Limb (tissue), 2 donors: ENCODE results near the gene AGFG2.
"Not testable (repeated sequence)": the region's sequence is repeated elsewhere in the genome, so short reads cannot be mapped to it uniquely, and the experiment has no call there.

ENCODE experiments used
- DNase-seq, 2 donors: peaks; one replicate each; pipeline ENCODE4 v3.0.0-alpha.2; 2016; ENCODE audit errors: extremely low spot score in 2 of 2

Gene AGFG2, protein sequence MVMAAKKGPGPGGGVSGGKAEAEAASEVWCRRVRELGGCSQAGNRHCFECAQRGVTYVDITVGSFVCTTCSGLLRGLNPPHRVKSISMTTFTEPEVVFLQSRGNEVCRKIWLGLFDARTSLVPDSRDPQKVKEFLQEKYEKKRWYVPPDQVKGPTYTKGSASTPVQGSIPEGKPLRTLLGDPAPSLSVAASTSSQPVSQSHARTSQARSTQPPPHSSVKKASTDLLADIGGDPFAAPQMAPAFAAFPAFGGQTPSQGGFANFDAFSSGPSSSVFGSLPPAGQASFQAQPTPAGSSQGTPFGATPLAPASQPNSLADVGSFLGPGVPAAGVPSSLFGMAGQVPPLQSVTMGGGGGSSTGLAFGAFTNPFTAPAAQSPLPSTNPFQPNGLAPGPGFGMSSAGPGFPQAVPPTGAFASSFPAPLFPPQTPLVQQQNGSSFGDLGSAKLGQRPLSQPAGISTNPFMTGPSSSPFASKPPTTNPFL

DNA sequence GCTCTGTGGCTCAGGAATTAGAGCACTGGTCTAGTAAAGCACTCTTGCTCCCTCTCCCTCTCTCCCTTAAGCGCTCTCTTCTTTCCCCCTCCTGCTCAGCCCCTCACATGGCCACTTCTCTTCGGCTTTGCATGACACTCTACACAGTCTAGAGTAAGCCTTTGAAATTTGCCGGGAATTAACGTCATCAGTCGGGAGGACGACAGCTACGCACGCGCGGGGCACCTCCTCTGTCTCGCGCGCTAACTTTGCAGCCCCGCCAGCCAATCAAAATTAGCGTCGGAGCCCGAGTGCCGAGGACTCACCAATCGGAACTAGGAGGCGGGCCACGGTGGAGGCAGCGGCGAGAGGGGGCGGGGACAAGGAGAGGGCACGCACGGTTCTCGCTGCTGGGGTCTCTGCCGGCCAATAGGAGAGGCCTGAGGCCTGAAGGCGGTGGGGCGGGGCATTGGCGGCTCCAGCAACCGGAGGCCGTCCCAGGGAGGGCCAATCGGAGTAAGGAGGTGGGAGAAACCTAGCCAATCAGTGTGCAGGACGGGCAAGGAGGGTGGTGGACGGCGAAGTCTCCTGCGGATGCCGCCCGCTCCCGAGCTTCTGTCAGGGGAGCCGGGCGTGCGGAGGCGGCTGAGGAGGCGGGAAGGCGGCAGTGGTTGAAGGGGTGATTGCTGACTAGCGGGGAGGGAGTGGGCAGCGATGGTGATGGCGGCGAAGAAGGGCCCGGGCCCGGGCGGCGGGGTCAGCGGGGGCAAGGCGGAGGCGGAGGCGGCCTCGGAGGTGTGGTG lies at the start of gene AGFG2:
AGFG2 (plus strand) TSS at position 550 of the 782 bp plus-strand sequence; CDS start at position 694, 144 bp downstream.
- DNase-seq, result peak; percentile 100

DNA sequence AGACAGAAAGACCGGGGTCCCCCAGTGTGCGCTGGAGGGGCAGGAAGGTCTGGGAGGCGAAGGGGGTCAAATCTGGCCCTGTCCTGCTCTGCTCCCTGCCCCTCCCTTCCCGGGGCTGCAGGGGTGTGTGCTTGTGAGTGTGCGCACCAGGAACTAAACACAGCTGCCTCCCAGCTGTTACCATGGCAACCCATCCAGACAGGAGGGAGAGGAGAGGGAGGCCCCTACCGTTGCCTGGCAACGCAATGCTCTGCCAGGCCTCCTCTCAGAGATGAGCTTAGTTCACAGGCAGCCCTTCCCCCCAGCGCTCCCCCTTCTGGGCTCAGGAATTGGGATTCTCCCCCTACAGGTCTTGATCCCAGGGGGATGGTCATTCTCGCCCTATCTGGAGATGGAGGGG lies 49.2 kb upstream of the AGFG2 start:
- peak; percentile 92 to 97 for DNase-seq

DNA sequence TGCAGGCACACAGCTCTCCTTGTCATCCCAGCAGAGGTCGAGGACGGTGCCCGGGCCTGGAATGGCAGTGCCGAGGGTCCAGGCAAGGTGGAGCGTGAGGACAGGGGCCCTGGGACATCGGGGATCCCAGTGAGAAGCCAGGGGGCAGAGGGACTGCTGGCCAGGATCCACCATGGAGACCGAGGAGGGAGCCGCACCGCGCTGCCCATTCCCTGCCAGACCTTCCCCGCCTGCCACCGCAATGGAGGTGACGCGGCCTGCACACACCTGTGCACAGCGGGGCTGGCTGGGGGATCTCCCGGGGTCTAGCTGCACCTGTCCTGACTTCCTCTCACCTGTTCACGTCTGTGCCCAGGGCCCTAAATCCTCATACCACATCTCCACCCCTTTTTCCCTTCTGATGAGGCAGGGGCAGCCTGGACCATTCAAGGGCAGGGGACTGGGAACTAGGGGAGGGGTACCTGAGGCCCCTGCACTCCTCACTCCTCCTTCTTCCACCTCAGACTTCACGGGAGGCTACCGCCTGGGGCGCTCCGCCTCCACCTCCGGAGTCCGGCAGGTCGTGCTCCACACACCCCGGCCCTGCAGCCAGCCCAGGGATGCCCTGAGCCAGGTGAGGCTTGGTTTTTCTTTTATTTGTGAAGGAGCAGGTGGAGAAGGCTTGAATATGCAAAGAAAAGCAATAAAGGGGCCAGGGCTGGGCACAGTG lies 48.4 kb upstream of the AGFG2 start:
- DNase-seq, result no peak

DNA sequence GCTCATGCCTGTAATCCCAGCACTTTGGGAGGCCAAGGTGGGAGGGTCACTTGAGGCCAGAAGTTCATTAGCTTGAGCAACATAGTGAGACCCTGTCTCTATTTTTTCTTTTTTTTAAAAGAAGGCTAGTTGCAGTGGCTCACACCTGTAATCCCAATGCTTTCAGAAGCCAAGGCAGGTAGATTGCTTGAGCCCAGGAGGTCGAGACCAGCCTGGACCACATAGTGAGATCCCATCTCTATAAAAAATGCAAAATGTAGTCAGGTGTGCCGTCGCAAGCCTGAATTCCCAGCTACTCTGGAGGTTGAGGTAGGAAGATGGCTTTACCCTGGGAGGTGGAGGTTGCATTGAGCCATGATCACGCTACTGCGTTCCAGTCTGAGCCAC lies 47.8 kb upstream of the AGFG2 start:
- no peak for DNase-seq

DNA sequence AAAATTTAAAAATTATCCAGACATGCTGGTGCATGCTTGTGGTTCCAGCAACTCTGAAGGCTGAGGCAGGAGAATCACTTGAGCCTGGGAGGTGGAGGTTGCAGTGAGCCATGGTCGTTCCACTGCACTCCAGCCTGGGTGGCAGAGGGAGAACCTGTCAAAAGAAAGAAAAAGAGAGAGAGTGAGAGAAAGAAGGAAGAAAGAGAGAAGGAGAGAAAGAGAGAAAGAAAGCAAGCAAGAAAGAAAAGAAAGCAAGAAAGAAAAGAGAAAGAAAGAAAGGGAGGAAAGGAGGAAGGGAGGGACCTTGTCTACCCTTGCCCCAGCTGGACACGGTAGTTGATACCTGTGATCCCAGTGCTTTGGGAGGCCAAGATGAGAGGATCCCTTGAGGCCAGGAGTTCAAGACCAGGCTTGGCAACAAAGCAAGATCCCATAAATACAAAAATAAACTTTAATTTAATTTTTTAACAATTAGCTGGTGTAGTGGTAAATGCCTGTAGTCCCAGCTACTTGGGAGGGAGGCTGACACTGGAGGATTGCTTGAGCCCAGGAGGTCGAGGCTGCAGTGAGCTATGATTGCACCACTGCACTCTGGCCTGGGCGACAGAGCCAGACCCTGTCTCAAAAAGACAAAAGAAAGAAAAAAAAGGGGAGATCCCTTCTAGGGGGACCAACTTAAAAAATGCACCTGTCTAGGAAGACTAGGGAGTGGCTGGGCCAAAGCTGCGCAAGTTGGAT lies 46.1 kb upstream of the AGFG2 start:
- no peak for DNase-seq

DNA sequence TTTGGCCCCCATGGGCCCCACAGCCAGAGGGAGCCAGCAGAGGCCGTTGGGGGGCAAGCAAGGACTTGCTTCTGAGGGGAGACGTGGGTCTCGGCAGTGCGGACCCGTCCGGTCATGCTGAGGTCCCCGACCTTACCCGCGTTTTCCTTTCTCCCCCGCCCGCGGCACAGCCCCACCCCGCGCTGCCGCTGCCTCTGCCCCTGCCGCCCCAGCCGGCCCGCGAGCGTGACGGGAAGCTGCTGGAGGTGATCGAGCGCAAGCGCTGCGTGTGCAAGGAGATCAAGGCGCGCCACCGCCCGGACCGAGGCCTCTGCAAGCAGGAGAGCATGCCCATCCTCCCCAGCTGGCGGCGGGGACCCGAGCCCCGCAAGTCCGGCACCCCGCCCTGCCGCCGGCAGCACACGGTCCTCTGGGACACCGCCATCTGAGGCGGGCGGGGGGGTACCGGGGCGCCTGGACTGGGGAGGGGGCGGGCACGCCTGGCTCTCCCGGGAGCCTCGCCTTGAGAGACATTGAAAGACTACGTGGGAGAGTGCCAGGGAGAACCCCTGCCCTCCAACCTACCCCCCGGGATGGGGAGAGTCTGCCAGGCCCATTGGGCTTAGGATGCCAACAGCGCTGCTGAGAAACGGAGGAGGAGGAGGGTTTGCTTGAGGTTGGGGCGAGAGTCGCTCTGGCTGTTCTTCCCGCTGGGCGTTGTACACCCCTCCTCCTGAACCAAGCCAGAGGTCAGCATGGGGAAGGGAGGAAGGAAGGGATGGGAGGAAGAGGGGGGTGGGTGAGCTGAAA lies 45.3 kb upstream of the AGFG2 start:
- no peak for DNase-seq

DNA sequence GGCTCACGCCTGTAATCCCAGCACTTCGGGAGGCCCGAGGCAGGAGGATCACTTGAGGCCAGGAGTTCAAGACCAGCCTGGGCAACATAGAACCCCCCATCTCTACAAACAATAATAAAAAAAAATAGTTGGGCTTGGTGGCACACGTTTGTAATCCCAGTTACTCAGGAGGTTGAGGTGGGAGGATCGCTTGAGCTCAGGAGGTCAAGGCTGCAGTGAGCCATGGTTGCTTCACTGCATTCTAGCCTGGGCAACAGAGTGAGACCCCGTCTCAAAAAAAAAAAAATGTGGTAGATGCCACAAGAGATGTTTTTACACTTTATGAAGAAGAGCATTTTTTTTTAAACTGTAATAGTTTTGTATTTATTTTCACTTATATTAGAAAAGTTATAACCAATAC lies 42.5 kb upstream of the AGFG2 start:
- no peak for DNase-seq

DNA sequence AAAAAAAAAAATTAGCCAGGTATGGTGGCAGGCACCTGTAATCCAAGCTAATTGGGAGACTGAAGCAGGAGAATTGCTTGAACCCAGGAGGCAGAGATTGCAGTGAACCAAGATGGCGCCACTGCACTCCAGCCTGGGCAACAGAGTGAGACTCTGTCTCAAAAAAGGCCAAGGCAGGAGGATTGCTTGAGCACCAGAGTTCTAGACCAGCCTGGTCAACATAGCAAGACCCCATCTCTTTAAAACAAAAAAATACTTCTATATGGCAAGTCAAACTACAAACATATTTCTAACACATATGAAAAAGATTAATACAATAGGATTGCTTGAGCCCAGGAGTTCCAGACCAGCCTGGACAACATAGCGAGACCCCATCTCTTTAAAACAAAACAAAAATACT lies 38.3 kb upstream of the AGFG2 start:
- not testable (repeated sequence) for DNase-seq

DNA sequence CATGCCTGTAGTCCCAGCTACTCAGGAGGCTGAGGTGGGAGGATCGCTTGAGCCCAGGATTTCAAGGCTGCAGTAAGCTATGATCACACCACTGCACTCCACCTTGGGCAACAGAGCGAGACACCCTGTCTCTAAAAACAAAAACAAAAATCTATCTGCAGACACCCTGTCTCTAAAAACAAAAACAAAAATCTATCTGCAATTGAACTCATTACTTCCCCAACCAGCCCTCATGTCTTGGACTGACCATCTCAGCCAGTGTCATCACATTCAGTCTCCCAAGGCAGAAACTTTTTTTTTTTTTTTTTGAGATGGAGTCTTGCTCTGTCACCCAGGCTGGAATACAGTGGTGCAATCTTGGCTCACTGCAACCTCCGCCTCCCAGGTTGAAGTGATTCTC lies 35.0 kb upstream of the AGFG2 start:
- not testable (repeated sequence) for DNase-seq

DNA sequence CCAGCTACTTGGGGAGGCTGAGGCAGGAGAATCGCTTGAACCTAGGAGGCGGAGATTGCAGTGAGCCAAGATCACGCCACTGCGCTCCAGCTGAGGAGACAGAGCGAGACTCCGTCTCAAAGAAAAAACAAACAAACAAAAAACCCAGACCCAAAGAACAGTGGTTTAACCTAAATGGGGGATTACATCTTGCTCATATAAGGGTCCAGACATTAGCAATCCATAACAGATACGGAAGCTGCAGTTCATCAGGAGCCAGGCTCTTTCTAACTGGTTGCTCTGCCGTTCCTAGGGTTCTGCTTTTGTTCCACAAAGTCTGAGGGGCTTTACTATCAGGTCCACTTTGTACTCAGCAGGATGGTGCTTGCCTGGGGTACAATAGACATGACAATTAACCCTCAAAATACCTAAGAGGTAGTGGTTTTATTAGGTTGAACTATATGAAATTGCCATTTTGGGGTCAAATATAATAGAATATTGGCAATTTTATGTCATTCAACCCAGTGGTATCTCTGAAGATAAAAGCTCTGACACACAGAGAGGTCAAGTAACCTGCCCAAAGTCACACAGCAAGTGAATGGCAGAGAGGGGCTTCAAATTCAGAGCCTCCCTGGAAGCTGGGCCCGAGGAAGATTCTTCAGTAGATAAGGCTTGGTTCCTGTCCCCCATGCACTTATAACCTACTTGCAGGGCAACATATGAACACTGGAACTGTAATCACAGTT lies 34.0 kb upstream of the AGFG2 start:
- no peak for DNase-seq

DNA sequence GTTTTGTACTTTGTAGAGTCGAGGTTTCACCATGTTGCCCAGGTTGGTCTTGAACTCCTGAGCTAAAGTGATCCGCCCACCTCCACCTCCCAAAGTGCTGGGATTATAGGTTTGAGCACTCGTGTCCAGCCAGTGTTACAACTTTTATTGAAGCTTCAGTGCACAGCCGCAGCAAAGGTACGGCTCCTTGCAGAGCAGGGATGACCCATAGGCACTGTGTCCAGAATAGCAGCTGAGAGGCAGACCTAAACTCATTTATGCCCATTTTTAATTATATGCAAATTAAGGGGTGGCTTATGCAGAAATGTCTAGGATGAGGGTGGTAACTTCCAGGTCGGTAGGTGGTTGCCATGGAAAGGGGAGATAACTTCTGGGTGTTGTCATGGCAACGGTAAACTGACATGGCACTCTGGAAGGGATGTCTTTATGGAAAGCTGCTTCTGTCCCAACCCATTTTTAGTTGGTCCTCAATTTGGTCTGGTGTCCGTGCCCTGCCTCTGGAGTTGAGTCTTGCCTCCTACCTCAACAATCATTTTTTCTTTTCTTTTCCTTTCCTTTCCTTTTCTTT lies 32.6 kb upstream of the AGFG2 start:
- DNase-seq, result no peak

DNA sequence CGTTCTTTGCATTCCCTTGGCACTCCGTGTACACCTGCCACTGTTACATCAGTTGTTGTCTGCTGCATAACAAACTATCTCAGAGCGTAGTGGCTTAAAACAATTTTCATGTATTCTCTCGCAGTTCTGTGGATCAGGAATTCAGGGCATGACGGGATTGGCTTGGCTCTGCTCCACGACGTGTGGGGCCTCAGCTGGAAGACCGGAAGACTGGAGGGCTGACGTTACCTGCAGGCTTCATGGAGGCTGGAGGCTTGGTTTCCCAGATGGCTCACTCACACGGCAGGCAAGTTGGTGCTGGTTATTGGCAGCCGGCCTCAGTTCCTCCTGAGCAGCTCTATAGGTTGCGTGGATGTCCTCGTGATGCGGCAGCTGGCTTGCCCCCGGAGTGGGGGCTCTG lies 29.8 kb upstream of the AGFG2 start:
- DNase-seq, result peak; percentile 58 to 81

DNA sequence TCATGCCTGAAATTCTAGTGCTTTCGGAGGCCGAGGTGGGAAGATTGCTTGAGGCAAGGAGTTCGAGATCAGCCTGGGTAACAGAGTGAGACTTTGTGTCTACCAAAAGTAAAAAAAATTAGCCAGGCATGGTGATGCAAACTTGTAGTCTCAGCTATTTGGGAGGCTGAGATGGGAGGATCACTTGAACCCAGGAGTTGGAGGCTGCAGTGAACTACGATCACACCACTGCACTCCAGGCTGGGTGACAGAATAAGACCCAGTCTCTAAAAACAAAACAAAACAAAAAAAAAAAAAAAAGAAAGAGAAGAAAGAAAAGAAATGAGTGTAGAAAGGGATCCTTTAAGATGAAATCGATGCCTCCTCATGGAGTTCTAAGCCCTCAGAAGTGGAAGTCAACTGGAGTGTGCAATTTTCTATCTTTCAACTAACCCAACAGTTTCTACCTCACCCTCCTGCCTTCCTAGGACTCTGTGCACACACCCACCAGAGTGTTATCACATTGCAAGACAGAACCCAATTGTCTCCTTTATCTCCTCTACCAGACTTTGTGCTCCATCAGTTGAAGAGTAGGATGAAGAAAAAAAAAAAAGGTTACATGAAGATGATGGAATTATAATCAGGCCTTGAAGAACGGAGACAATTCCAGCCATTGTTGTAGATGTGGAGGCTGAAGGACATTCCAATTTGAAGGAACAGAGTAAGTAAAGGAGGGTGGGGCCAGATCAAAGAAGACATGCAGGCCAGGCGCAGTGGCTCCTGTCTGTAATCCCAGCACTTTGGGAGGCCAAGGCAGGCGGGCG lies 28.4 kb upstream of the AGFG2 start:
- no peak for DNase-seq

DNA sequence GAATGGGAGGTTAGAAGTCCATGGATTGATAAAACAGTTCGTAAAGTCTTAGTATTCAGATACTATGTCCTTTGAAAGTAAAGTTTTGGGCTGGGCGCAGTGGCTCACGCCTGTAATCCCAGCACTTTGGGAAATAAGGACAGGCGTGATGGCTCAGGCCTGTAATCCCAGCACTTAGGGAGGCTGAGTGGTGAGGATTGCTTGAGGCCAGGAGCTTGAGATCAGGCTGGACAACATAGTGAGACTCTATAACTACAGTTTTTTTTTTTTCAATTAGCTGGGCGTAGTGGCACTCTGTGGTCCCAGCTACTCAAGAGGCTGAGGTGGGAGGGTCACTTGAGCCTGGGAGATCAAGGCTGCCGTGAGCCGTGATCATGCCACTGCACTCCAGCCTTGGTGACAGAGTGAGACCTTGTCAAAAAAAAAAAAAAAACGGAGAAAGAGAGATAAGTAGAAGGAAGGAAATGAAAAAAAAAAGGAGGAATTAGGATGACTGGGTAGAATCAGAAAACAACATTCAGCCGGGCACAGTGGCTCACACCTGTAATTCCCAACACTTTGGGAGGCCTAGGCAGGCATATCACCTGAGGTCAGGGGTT lies 25.7 kb upstream of the AGFG2 start:
- no peak for DNase-seq

DNA sequence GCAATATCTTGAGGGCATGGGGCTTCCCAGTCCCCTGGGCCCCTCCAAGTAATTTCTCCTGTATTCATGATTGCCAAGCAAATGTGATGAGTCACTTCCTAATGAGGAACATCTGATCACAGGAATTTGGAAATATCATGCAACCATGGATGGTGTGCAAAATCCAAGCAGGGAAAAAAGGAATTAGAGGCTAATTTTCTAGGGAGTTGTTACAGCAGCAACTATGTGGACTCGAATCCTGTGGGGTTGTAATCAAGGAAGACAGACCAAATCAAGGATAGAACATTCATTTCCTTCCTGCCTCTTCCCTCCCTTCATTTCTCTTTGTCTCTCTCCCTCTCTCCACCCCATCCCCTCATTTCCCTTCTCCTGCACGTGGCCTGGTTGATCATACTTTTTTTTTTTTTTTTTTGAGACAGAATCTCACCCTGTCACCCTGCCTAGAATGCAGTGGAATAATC lies 23.9 kb upstream of the AGFG2 start:
- DNase-seq, result peak in 1 of 2 donors; percentile 27

DNA sequence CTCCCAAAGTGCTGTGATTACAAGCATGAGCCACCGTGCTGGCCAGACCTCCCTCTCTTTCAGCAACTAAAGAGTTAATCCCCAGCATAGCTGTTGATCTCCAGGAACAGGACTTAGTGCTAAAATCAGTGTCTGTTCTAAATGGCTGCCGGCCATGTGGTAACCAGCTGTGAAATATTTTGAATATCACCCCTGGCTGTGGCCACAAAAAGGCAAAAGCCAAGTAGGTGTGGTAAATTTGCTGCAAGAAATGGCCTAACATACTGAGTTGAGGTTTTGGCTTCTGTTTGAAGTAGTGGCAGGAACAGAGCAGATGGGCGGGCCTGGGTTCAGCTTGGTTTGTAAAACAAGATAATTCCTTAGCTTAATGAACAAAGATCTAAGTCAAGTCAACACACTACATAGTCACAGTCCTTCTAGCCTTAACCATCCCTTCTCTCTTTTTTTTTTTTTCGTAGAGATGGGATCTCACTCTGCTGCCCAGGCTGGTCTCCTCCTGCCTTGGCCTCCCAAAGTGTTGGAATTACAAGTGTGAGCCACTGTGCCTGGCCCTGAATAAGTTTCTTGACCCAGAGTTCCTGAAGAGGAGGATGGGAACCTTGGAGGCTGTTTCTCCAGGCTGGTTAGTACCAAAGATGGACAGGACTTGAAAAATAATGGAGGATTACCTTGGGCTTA lies 22.7 kb upstream of the AGFG2 start:
- peak; percentile 47 to 62 for DNase-seq

DNA sequence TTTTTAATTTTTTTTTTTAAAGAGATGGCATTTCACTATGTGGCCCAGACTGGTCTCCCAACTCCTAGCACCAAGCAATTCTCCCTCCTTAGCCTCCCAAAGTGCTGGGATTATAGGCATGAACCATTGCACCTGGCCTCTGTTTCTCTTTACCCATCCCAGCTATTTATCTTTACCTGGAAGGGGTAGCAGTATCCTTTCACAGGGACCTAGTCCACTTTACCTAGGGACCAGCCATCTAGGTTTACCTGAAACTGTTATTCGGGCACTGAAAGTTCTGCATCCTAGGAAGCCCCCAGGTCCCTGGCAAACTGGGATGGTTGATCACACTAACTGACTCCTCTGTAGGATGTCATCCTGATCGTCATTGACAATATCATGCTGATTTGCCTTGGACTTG lies 21.7 kb upstream of the AGFG2 start:
- DNase-seq, result no peak

DNA sequence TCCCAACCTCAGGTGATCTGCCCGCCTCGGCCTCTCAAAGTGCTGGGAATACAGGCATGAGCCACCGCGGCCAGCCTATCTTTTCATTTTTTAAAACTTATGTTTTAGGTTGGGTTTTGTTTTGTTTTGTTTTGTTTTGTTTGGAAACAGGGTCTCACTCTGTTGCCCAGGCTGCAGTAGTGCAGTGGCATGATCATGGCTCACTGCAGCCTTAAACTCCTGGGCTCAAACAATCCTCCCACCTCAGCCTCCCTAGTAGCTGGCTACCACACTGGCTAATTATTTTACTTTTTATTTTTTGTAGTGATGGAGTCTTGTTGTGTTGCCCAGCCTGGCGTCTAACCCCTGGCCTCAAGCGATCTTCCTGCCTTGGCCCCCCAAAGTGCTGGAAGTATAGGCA lies 19.4 kb upstream of the AGFG2 start:
- DNase-seq, result no peak
